ENCODE data around the gene PARP12.

PARP12 gene

GRCh38 chr7:140059273-140060242 is 3.2 kb downstream of the PARP12 start:
- peak; percentile 13 for DNase-seq (ENCODE audit: low read depth)

- DNase-seq (ENCODE audit: low read depth), result no peak
Measured at GRCh38 chr7:140058517-140058916, 4.2 kb downstream of the PARP12 start.

- DNase-seq (ENCODE audit: low read depth), result no peak
Measured at GRCh38 chr7:140057143-140057535, 5.6 kb downstream of the PARP12 start.

GRCh38 chr7:140056431-140057142 is 6.2 kb downstream of the PARP12 start:
- no peak for DNase-seq (ENCODE audit: low read depth)

GRCh38 chr7:140055833-140056232 is 6.9 kb downstream of the PARP12 start:
- no peak for DNase-seq (ENCODE audit: low read depth)

GRCh38 chr7:140054751-140055150 is 8.0 kb downstream of the PARP12 start:
- DNase-seq (ENCODE audit: low read depth), result no peak

GRCh38 chr7:140053812-140054539 is 8.8 kb downstream of the PARP12 start:
- no peak for DNase-seq (ENCODE audit: low read depth)

GRCh38 chr7:140051820-140052219 is 10.9 kb downstream of the PARP12 start:
- DNase-seq (ENCODE audit: low read depth), result no peak

GRCh38 chr7:140050100-140050499 is 12.7 kb downstream of the PARP12 start:
- no peak for DNase-seq (ENCODE audit: low read depth)

GRCh38 chr7:140049339-140050024 is 13.3 kb downstream of the PARP12 start:
- no peak for DNase-seq (ENCODE audit: low read depth)

GRCh38 chr7:140048989-140049338 is 13.8 kb downstream of the PARP12 start:
- no peak for DNase-seq (ENCODE audit: low read depth)

- DNase-seq (ENCODE audit: low read depth), result no peak
Measured at GRCh38 chr7:140048138-140048537, 14.6 kb downstream of the PARP12 start.

- DNase-seq (ENCODE audit: low read depth), result no peak
Measured at GRCh38 chr7:140047197-140047596, 15.6 kb downstream of the PARP12 start.

- DNase-seq (ENCODE audit: low read depth), result no peak
Measured at GRCh38 chr7:140045697-140046096, 17.1 kb downstream of the PARP12 start.

GRCh38 chr7:140044251-140044650 is 18.5 kb downstream of the PARP12 start:
- DNase-seq (ENCODE audit: low read depth), result no peak

GRCh38 chr7:140042386-140042670 is 20.4 kb downstream of the PARP12 start:
- no peak for DNase-seq (ENCODE audit: low read depth)

GRCh38 chr7:140041659-140042385 is 20.9 kb downstream of the PARP12 start:
- no peak for DNase-seq (ENCODE audit: low read depth)

- no peak for DNase-seq (ENCODE audit: low read depth)
Measured at GRCh38 chr7:140039896-140040295, 22.9 kb downstream of the PARP12 start.

- no peak for DNase-seq (ENCODE audit: low read depth)
Measured at GRCh38 chr7:140039066-140039465, 23.7 kb downstream of the PARP12 start.

GRCh38 chr7:140036224-140036962 is 26.4 kb downstream of the PARP12 start:
- no peak for DNase-seq (ENCODE audit: low read depth)

All from activated T-helper 9 cell treated with anti-CD3 and anti-CD28 coated beads, Interleukin-2, amount 50 U/mL, for 16 hours (primary cell).